Coronary artery (tissue), 2 donors: ENCODE data around the gene BCL2.

Experiments used
- DNase-seq: peaks from one replicate; pipeline ENCODE4 v3.0.0-alpha.2; 2017; ENCODE audit warnings: low spot score
- H3K27ac ChIP-seq, 2 donors: fragments of 200-600 bp; sonication (generic); one replicate each; pipeline ENCODE4 v1.5.1; 2016 to 2019
- H3K4me3 ChIP-seq: fragments of 200-600 bp; sonication (generic); 2 replicates; pipeline ENCODE4 v1.5.1; 2016; ENCODE audit warnings: mild to moderate bottlenecking, moderate library complexity
- TF ChIP-seq, protein P1 (sequence below): fragments of 200-600 bp; sonication (generic); IDR thresholded peaks from one replicate; pipeline ENCODE4 v1.5.1; 2019; ENCODE audit warnings: antibody characterized with exemption

BCL2 gene

DNA sequence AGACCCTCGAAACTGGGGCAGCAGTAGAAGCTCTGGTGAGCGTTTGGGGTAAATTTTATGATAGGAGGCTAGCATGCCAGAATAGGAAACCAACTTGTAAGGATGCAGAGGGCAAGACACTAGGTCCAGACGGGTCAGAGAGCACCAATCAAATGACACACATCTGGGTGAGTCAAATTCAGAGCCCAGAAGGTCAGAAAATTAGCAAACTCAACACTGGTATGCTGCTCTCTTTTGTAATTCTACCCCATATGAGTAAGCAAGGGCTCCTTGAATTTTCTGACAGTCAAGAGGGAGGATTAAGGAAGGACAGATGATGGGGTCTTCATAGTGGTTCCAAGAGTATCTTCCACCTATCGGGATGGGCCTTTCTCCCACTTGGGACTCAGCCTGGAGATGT is 209.8 kb downstream of the BCL2 start:
- Histone ChIP-seq H3K4me3 (no peak overlapping the region), H3K27ac (no peak overlapping the region)
- TF ChIP-seq, protein P1, sequence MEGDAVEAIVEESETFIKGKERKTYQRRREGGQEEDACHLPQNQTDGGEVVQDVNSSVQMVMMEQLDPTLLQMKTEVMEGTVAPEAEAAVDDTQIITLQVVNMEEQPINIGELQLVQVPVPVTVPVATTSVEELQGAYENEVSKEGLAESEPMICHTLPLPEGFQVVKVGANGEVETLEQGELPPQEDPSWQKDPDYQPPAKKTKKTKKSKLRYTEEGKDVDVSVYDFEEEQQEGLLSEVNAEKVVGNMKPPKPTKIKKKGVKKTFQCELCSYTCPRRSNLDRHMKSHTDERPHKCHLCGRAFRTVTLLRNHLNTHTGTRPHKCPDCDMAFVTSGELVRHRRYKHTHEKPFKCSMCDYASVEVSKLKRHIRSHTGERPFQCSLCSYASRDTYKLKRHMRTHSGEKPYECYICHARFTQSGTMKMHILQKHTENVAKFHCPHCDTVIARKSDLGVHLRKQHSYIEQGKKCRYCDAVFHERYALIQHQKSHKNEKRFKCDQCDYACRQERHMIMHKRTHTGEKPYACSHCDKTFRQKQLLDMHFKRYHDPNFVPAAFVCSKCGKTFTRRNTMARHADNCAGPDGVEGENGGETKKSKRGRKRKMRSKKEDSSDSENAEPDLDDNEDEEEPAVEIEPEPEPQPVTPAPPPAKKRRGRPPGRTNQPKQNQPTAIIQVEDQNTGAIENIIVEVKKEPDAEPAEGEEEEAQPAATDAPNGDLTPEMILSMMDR: no peak
- no peak for DNase-seq

DNA sequence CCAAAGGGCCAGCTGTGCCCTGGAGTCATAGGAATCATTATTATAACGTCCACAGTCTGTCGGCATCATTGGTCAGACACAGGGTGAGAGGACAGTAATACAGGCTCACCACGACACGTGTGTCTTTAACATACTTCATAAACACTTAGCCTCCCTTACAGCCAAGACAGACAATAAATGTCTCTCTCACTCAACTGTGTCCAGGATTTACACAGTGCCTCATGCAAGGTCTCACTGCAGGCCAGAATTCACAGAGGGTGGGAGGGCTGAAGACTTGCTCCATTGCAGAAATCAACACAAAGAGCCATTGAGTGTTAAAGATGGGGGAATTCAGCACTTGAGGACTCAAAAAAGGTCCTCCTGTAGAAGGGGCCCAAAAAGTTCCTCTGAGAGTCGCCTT is 210.5 kb downstream of the BCL2 start:
- no peak for DNase-seq
- no peak overlapping the region for H3K4me3 ChIP-seq
- TF ChIP-seq, protein P1: no peak
- H3K27ac ChIP-seq: no peak overlapping the region

DNA sequence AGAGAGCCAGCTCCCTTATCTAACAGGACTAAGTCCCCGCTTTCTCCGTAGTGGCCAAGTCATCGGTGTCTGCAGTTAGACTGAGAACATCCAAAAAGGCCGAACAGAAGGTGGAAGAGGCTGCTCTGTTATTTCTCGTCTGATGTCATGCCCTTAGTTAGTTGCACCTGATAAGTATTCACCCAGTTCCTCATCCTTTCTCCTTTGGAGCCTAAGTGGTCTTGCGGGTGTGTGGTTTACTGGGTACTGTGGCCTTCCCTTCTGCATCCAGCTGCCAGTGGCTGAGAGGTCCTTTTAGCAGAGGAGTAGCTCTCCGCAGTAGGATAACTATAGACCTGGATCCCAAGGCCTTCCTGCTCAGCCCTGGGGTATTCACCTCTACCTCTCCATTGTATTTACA is 211.6 kb downstream of the BCL2 start:
- H3K27ac ChIP-seq: no peak overlapping the region
- TF ChIP-seq, protein P1: no peak
- H3K4me3 ChIP-seq: no peak overlapping the region
- no peak for DNase-seq

DNA sequence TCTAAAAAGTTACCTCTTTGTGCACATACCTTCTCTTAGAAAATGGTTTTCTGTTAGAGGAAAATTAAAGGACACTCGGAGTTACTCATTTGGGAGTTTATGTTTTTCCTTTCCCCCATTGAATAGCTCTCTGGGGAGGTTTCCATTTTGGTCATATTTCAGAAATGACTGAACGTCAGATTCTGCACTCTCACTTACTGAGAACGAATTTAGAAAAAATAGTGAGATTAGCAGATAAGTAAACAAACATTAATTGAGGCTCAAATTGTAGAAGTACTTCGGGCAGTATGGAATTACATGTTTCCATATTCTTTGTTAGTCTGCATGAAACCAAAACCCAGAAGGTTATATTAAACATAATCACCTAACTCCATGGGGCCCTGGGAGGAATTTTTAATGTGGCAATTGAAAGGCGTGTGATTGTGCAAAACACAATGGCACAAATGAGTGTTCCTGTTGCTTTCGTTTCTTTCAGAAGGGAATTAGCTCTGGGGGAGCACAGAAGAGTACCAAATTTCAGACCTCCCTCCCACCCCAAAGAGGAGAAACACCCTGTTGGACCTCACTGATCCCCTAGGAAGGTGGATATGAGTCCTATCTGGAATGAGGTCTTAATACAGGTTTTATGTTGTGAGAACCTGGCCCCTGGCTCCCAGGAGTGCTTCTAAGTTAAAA is 212.3 kb downstream of the BCL2 start:
- TF ChIP-seq, protein P1: no peak
- H3K4me3 ChIP-seq: no peak overlapping the region
- no peak overlapping the region for H3K27ac ChIP-seq
- DNase-seq: no peak

DNA sequence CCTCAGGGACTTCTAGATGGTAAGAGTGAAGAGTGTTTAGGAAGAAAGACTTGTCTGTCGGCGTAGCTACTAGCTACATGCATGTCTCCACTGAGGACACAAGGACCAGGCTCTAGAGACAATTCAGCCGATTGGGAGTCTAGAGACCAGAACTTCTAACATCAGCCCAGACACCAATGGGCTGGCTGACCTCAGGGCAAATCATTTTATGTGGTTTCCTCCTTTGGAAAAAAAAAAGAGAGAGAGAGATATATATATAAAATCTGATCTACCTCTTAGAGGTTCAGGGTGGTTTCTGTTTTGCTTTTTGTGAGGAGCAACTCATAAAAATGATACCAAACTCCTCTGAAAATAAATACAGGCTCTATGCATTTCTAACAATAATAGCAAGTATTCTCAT is 212.8 kb downstream of the BCL2 start:
- DNase-seq: no peak
- Histone ChIP-seq H3K27ac (no peak overlapping the region), H3K4me3 (no peak overlapping the region)
- TF ChIP-seq, protein P1: no peak

DNA sequence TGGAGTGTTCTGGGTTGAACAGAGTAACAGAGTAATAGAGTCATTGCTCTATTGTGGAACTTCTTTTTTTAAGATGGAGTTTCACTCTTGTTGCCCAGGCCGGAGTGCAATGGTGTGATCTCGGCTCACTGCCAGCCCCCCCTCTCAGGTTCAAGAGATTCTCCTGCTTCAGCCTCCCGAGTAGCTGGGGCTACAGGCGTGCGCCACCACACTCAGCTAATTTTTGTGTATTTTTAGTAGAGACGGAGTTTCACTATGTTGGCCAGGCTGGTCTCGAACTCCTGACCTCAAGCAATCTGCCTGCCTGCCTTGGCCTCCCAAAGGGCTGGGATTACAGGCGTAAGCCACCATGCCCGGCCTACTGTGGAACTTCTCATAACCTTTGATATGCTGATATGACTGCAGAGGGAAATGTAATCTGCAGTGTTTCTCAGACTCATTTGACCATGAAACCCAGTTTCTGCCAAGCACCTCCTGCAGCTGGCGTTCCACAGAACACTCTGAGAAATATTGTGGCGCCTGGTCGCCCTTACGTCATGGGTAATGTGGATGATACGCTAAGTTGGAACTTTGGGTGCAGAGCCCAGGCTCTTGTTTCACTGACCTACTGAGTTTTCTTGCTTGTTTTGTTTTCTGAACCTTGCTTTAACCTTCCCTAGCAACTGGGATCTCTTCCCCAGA is 213.8 kb downstream of the BCL2 start:
- DNase-seq: no peak
- TF ChIP-seq, protein P1: no peak
- Histone ChIP-seq H3K4me3 (no peak overlapping the region), H3K27ac (no peak overlapping the region)

DNA sequence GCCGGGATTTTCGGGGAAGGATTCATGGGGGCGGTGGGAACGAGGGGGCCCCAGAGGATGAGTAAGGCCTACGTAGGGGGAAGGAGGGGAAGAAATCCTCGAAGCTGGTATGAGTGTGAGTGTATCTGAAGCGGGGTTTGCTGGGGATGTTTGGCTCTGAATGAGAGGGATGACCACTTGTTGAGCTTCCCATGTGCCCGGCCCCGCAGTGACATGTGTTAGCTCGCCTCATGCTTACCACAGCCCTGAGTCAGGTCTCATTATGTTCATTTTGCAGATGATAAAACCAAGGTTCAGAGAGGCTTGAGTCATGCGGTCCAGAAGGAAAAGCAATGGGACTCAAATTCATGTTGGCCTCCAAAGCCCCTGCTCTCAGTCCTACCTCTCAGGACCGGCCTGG is 214.7 kb downstream of the BCL2 start:
- no peak for DNase-seq
- Histone ChIP-seq H3K27ac (no peak overlapping the region), H3K4me3 (no peak overlapping the region)
- TF ChIP-seq, protein P1: no peak
